COLO668 (cell line): ENCODE measurements around the gene CAMSAP1.
"Not testable (repeated sequence)": the region's sequence is repeated elsewhere in the genome, so short reads cannot be mapped to it uniquely, and the experiment has no call there.

Experiments used
- DNase-seq: peaks from one replicate; lab custom pipeline; 2025; ENCODE audit not compliant: unreplicated experiment; lab: John Stamatoyannopoulos, UW

CAMSAP1 gene, protein sequence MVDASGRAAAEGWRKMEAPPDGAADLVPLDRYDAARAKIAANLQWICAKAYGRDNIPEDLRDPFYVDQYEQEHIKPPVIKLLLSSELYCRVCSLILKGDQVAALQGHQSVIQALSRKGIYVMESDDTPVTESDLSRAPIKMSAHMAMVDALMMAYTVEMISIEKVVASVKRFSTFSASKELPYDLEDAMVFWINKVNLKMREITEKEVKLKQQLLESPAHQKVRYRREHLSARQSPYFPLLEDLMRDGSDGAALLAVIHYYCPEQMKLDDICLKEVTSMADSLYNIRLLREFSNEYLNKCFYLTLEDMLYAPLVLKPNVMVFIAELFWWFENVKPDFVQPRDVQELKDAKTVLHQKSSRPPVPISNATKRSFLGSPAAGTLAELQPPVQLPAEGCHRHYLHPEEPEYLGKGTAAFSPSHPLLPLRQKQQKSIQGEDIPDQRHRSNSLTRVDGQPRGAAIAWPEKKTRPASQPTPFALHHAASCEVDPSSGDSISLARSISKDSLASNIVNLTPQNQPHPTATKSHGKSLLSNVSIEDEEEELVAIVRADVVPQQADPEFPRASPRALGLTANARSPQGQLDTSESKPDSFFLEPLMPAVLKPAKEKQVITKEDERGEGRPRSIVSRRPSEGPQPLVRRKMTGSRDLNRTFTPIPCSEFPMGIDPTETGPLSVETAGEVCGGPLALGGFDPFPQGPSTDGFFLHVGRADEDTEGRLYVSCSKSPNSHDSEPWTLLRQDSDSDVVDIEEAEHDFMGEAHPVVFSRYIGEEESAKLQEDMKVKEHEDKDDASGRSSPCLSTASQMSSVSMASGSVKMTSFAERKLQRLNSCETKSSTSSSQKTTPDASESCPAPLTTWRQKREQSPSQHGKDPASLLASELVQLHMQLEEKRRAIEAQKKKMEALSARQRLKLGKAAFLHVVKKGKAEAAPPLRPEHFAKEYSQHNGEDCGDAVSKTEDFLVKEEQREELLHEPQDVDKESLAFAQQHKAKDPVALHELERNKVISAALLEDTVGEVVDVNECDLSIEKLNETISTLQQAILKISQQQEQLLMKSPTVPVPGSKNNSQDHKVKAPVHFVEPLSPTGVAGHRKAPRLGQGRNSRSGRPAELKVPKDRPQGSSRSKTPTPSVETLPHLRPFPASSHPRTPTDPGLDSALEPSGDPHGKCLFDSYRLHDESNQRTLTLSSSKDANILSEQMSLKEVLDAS (N-terminal part only)

GRCh38 chr9:135907431-135908092, at the start of gene CAMSAP1:
TSS of gene CAMSAP1 (minus strand) at chr9:135907546. CDS start at chr9:135907159, 387 bp downstream.
- peak; percentile 97 for DNase-seq

GRCh38 chr9:135956802-135957174, 49.4 kb upstream of the CAMSAP1 start:
- no peak for DNase-seq

GRCh38 chr9:135955934-135956801, 48.8 kb upstream of the CAMSAP1 start:
- DNase-seq = no peak

- DNase-seq = no peak
These were observed 45.4 kb upstream of the CAMSAP1 start for GRCh38 chr9:135952664-135953206.

- peak; percentile 87 for DNase-seq
These were observed 44.7 kb upstream of the CAMSAP1 start for GRCh38 chr9:135951889-135952663.

- not testable (repeated sequence) for DNase-seq
These were observed 44.0 kb upstream of the CAMSAP1 start for GRCh38 chr9:135951310-135951709.

GRCh38 chr9:135950841-135951240, 43.5 kb upstream of the CAMSAP1 start:
- DNase-seq = not testable (repeated sequence)

GRCh38 chr9:135950135-135950682, 42.9 kb upstream of the CAMSAP1 start:
- no peak for DNase-seq

DNA sequence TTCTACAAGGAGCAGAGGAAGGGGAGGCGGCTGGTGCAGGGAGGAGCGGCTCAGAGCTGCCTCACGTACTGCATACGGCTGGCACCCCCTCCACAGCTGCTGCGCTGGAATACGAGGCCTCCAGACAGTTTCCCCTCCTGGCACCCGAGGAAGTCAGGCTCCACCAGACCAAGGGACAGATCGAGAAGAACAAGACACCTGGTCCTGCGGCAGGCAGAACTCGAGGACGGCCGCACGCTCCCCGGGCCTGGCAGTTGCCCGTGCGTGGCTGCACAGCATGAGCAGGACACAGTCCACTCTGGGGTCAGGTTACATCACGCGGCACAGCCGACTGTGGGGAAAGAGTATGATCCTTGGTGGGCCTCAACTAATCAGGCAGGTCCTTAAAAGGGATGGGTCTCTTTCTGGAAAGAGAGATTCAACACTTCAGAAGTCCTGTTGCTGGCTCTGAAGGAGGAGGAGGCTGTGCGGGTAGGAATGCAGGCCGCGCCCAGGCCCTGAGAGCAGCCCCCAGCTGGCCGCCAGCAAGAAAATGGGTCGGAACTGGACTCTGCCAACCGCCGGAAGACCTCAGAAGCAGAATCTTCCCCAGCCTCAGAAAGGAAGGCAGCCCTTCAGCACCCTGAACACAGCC, 42.3 kb upstream of the CAMSAP1 start:
- no peak for DNase-seq

DNA sequence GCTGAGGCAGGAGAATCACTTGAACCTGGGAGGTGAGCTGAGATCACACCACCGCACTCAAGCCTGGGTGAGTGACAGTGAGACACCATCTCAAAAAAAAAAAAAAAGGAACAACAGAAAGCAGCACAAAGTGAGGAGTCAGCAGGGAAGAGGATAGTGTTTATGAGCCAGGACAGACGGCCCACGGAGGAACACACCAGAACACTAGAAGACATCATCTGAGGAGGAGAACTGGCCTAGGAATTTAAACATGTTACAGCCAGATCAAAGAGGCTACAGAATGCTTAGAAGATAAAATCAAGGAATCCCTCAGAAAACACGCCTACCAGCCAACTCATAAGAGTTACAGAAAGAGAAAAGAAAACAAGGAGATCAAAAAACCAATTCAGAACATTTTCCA, 41.6 kb upstream of the CAMSAP1 start:
- no peak for DNase-seq

DNA sequence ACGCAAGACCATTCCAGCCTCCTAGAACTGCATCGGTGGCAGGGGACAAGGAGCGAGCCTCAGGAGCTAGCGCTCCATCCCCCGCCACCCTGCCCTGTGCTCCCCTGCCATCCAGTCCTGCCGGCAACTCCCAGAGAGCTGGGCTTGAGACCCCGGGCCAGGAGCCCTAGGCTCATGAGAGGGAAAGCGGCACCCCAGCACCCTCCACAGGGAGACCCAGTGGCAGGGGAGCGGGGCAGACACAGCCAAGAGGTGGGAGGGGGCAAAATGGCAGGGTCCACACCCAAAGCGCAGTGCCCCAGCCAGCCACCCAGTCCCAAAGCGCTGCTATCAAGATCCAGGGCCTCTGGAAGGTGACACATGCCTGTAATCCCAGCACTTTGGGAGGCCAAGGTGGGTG, 41.1 kb upstream of the CAMSAP1 start:
- no peak for DNase-seq

- DNase-seq = no peak
These were observed 40.2 kb upstream of the CAMSAP1 start for GRCh38 chr9:135947582-135947981.

DNA sequence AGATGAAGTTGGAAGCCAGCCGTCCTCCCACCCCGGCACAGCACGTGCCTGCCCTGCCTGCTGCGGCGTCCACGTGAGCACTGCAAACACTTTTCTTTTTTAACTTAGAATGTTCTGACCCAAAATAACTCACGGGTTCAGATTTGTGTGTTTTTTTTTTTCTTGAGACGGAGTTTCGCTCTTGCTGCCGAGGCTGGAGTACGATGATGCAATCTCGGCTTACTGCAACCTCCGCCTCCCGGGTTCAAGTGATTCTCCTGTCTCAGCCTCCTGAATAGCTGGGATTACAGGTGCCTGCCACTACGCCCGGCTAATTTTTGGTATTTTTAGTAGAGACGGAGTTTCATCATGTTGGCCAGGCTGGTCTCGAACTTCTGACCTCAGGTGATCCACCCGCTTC, 39.8 kb upstream of the CAMSAP1 start:
- DNase-seq = not testable (repeated sequence)

DNA sequence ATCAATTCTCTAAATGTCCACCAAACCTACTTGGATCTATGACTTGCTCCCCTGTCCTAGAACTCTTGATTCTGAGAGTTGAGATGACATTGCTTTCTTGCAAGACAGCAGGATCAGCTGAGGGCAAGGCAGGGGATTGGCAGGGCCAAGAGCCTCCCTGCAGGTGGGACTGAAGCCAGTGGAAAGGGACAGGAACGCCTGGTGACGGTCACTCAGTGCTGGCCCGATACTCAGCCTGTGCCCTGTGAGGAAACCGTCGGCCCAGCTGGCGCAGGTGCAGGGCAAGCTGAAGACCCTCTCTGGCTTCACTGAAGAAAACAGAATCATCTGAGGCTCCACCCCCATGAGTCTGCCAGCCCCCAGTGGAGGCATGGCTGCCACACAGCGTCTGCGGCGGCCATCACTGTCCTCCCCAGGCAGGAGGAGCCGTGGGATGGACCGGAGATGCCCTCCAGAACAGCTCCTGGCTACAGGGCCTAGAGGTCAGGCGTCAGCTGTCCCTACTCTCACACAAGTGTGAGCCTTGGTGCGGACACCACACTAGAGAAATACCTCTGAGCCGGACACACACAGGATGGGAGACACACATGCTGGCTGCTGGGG, 39.1 kb upstream of the CAMSAP1 start:
- no peak for DNase-seq

DNA sequence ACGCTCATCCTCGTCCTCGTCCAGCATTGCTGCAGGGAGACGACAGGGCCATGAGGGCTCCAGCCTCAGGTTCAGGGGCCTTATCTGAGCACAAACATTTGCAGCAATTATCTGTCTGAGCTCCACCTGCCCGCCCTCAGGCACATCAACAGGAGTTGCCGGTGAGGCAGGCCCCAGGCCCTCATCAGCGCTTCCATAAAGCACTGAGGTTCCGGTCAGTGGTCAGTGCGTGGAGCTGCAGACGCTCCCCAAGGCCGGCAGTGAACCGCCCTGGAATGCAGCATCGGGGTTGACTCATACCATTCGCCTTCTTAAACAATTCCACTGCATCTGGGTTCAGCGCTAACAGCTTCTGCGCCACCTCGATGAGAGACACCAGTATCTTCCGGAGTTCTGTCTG, 38.6 kb upstream of the CAMSAP1 start:
- DNase-seq = no peak

DNA sequence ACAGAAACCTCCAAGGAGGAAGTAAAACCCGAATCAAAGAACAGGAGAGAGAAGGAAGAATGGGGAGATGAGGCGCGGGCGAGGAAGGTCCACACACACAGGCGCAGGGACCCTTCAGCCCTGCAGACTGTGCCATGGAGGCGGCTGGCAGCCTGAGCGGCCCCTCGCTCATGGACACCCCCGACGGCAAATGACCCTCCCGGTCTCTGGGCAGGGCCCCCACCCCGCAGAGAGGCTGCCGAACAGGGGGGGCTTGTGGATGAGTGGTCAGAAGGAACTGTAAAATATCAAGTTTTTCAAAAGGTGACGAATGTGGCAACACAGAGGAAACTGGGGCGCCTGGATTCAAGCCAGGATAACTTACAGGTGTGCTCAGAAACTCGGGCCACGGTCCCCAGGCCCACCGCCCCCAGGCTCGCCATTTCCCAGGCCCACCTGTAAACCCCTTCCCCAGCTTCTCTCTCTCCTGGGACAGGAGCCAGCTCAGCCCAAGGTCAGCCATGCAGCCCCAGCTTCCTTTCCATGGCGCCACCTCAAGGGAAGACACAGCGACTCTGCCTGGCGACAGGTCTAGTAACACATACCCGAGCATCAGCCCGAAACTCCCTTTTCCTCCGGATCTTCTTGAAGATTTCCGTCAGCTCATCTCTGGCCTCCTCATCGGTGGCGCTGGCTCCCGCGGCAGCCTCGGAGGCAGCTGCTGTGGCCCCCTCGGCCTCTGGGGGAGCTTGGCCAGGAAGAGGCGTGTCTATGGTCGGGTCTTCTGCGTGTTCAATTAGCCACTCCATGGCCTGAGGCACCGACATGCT, 37.3 kb upstream of the CAMSAP1 start:
- DNase-seq = no peak

- DNase-seq = not testable (repeated sequence)
These were observed 36.3 kb upstream of the CAMSAP1 start for GRCh38 chr9:135943604-135944003.
